Stimulated activated naive CD4-positive, alpha-beta T cell treated with Interleukin-2 at 50 U/mL for 16 hours (primary cell): ENCODE data around the gene KCNG4.

ENCODE experiments used
- DNase-seq: peaks from one replicate; lab custom pipeline; 2025; lab: John Stamatoyannopoulos, UW

The KCNG4 gene, protein sequence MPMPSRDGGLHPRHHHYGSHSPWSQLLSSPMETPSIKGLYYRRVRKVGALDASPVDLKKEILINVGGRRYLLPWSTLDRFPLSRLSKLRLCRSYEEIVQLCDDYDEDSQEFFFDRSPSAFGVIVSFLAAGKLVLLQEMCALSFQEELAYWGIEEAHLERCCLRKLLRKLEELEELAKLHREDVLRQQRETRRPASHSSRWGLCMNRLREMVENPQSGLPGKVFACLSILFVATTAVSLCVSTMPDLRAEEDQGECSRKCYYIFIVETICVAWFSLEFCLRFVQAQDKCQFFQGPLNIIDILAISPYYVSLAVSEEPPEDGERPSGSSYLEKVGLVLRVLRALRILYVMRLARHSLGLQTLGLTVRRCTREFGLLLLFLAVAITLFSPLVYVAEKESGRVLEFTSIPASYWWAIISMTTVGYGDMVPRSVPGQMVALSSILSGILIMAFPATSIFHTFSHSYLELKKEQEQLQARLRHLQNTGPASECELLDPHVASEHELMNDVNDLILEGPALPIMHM

DNA sequence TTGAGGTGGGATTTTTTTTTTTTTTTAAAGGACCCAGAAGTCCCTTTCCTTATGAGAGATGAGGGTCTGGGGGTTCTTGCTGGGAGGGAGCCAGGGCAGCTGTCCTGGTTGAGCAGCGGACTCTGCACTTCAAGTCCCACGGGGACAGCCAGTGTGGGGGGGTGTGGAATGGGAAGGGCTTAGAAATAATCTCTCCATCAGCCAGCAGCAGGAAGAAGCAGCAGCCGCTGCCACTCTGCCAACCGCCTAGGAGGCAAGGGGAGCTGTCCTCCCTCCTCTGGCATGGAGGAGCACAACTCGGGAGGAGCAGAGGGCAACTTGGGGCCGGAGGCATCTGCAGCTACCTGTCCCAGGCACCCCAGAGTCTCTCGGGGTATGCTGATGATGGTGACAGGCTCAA is at the start of gene KCNG4:
TSS of gene KCNG4 (minus strand) at position 104 of the 400 bp plus-strand sequence. CDS start 2,527 bp downstream, outside the sequence.
- no peak for DNase-seq

DNA sequence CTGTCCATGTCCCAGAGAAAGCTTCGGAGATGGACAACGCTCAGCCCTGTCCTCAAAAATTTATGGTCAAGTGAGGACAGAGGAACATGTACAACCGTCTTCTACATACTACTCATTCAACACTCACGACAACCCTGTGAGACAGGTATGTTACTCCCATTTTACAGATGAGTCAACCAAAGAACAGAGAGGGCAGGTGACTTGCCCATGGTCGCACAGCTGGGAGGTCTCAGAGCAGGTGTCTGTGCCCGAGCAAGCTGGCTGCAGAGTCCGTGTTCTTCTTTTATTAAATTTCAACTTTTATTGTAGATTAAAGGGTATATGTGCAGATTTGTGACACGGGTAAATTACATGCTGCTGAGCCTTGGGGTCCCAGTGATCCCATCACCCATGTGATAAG is 49.1 kb upstream of the KCNG4 start:
- no peak for DNase-seq

DNA sequence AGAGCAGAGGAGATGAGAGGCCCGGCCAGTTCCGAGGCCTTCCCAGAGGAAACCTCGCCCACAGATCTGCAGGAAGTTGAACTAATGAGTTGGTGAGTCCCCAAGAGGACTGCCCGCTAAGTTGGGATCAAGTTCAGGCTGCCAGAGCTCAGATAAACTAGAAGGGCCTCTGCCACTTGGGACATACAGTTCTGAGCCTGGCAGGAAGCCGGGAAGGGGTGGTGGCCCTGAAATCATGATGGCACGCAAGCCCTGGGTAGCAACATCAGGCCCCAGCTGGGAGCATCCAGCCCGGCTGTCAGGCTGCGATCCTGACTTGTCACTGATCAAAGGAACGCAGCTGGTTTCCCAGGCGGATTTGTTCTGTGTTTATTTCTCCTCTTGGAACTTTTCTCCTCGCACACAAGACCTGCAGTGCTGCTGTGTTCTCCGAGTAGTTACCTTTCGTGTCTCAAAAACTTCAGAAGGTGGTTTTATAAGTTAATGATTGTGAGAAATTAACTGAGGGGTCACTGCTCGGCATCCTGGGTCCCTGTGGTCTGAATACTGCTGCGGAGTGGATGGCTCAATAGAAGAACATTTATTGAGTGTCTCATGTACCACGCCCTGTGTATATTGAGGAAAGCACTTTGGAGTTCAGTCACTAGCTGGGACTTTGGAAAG is 46.9 kb upstream of the KCNG4 start:
- DNase-seq, result no peak

DNA sequence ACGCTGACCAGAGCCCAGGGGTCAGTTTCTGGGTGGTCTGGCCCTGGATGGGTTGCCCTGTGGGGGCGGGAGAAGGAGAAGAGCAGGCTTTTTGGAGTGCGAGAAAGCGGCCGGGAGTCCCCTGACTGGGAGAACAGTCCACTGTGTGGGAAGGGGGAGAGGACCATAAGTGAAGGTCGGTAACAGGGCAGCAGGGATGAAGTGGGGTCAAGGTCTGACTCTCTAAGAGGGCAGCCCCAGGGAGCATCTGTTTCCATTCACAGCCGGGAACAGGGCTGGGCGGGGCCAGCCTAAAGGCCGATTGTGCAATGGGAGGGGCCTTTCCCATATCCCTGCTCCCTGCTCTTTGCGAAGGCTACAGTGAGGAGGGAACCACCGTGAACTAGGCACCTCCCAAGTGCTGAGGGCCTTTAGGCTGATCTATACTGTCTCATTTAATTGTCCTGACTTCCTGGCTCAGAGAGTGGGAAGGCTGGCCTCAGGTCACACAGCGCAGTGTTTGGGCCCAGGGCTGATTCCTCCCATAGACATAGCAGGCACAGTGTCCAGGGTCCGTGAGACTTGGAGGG is 44.4 kb upstream of the KCNG4 start:
- no peak for DNase-seq

DNA sequence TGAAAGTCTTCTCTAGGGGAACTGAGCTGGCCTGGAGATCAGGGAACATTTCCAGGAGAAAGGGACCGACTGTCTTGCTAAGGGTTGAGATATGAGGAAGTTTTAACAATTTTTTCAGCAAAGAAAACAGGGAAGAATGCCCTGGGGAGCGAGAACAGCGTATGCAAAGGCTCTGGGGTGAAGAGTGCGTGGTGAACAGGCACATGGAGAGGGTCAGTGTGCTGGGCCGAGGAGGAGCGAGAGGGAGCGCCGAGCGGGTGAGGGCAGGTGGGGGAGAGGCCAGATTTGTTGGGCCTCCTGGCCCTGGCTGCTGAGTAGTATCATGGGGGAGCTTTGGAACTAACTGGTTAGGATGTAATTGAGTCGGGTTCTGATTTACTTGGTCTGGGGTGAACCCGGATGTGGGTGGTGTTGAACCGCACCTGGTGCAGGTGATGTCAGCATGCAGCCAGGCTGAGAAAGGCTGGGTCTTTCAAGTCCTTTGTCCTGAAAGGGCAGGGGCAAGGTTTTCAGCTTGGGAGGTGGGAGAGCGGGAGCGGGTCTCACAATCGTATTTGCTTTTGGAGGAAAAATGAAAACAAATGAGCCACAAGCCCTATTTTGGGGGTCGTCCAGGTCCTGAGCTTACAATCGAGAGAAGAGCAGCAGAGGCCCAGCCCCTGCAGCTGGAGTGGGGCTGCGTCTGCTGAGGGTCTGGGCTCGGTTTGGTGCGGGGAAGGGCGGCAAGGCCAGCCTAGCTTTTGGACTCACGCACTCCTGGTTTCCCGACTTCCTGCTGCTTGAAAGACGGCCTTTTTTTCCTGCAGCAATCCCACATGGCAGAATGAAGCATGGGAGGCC is 43.7 kb upstream of the KCNG4 start:
- no peak for DNase-seq

DNA sequence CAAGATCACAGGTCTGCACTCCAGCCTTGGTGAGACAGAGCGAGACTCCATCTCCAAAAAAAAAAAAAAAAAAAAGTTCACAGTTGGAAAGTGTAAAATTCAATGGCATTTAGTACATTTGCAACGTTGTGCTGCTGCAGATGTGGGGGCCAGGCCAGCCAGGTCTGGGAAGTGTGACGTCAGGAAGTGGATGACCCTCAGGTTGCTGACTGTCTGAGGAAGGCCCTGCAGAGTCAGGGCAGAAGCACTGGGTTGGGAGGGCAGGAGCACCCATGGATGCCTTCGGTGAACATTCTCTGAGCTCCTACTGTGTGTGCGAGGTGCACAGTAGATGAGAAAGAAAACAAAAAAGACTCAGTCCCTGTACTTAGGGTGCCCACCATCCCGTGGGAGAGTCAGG is 42.7 kb upstream of the KCNG4 start:
- no peak for DNase-seq

DNA sequence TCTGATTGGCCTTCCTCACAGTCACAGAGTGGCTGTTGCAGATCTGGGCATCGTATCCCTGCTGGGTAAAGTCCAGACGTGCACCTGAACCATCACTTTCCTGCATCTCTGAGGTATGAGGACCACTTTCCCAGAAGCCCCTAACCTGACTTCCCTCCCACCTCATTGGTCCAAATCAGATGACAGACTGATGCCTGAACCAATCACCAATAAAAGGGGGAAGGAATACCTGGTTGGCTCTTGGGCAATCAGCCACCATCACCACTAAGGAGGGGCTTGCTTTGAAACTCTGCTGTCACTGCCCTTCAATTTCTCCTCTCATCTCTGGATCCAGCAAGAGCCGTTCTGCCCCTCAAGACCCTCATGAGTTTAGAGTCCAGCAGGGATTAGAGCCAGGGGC is 41.3 kb upstream of the KCNG4 start:
- no peak for DNase-seq

DNA sequence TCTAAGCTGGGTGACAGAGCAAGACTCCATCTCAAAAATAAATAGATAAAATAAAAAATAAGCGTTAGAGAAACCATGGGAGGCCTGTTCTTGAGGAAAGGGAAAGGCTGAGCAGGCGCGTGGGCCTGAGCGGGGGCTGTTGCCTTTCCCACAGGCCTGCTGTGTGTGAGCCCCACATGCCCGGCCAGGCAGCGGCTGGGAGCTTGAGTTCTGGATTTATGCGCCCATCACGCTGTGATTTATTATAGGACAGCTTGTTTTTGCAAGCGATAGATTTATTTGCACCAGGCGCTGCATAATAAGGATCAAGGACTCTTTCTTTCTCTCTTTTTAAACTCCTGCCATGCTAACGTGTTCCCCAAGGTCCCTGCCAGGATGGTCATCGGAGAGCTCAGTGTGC is 40.1 kb upstream of the KCNG4 start:
- DNase-seq, result no peak

DNA sequence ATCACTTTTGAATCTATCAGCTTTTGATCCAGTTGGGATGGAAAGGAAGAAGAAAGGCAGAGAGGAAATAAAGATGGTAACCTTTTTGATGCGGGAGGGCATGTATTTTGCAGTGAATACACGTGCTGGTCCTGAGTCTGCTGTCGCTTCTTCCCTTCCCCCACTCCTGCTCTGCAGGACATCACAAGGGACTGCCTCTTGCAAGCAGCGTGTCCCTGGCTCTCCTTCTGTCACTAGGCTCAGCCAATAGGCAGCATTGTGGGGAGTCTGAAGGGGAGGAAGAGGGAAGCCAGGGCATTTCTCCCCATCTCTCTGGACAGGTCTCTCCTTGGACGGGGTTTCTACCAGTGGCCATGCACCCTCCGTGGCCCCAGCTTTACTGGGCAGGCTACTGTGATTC is 39.2 kb upstream of the KCNG4 start:
- no peak for DNase-seq

DNA sequence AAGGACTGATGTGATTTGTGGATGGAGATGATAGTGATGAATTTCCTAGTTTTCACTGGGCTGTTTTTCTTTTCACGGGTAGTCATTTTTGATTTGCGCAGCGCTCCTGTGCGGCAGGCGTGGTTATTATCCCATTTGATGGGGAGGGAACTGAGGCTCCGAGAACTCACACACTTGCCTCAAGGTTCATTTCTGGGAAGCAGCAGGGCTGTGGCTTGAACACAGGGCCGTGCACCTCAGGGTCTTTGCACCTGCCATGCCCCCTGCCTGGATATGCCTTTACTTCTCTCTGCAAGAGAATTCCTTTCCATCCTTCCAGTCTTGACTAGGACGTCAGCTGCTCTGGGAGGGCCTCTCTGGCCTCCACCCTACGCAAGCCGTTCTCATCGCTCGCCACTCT is 38.5 kb upstream of the KCNG4 start:
- DNase-seq, result no peak

DNA sequence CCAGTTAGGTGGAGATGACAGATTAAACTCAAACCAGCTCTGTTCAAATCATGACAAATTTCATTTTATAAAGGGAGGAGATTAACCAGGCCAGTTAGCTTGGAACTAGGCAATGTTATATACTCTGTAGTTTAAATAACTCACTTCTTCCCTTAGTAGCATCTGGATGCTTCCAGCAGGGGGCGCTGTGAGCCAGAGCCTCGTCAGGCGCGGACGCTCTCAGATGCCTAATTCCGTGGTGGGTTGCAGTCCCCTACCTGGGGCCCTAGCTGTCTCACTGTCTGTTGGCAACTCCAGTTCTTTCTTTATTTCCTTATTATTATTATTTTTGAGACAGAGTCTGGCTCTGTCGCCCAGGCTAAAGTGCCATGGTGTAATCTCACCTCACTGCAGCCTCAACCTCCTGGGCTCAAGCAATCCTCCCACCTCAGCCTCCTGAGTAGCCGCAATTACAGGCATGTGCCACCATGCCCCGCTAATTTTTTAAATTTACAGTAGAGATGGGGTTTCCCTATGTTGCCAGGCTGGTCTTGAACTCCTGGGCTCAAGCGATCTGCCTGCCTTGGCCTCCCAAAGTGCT is 37.5 kb upstream of the KCNG4 start:
- DNase-seq, result peak; percentile 47

DNA sequence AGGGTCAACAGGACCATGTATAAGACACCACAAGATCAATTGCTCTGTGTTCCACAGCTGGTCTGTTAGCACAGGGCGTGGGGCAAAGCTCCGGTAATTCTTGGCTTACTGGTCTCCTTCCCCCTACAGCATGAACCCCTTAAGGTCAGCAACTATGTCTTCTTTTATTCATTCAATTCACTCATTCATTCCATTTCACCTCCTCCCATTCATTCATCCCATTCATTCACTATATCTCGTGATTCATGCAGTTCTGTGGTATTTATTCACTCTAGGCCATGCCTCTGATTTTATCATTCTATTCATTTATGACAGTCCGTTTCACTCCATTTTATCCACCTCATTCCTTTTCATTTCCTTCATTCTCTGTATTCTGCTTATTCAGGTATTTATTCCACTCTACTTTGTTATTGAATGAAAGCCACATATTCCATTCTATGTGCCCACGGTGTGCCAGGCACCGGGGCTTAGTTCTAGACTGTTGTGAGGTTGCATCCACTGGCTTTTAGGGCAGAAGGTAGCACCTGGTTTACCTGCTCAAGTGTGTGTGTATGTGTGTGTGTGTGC is 35.9 kb upstream of the KCNG4 start:
- DNase-seq, result no peak

DNA sequence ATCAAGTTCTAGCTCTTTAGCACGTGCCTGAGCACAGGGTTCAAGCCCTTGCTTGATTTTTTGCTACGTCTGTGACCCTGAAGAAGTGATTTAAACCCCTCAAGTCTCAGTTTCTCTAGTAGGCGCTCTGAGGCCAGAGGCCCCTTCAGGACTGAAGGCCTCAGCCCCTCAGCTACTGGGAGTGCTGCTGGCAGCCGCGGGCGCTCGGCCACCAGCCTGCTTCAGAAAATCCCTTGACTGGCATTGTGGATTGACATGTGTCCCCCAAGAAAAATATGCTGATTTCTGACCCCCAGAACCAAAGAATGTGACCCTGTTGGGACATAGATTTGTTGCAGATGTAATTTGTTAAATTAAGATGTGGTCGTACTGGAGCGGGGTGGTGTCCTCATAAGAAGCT is 34.7 kb upstream of the KCNG4 start:
- DNase-seq, result no peak

DNA sequence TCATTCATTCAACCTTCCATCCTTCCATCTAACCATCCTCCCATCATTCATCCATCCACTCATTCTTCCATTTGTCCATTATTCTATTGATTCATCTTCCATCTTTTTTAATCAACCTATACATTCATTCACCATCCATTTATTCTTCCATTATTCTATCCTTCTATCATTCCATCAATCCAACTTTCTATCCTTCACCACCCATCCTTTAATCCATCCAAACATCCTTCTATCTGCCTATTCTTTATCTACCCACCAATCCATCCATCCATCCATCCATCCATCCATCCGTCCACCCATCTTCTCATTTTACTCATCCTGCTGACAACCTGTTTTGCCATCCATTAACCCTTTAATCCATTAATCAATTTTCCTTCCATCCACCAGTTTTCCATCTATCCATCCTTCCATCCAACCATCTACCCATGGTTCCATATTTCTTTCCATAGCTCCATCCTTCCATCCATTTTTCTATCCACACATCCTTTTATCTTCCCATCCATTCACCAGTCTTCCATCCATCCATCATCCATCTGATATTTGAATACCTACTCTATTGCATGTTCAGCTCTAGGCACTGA is 33.0 kb upstream of the KCNG4 start:
- DNase-seq, result no peak

DNA sequence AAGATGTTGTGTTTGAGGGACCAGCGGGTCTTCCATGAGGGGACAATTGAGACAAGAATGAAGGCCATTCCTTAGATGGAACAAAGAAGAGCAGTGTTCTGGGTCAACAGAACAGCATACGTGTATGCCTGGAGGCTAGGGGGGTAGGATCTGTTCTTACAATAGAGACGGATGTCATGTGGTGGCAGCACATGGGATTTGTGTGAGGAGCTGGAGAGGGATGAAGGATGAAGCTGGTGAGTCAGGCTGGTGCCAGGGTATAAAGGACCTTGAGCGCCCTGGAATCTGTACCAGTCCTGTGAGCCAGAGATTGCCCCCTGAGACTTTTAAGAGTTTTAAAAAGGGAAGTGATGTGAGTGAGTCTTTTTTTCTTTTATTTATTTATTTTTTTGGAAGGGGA is 32.1 kb upstream of the KCNG4 start:
- no peak for DNase-seq

DNA sequence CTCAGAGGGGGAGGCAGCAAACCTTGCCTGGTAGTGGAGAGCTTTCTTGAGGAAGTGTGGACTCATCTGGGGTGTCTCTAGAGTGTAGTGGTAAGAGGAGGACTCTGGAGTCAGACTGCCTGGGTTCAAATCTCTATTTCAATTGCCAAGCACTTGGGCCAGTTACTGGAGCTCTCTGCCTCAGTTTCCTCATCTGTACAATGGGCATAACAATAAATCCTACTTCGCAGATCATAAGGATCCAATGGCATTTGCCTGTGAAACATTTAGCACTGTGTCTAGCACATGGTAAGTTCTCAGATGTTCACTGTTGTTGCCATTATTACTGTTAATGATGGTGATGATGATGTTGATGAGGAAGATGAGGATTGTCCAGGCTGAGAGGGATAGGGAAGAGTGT is 31.2 kb upstream of the KCNG4 start:
- no peak for DNase-seq

DNA sequence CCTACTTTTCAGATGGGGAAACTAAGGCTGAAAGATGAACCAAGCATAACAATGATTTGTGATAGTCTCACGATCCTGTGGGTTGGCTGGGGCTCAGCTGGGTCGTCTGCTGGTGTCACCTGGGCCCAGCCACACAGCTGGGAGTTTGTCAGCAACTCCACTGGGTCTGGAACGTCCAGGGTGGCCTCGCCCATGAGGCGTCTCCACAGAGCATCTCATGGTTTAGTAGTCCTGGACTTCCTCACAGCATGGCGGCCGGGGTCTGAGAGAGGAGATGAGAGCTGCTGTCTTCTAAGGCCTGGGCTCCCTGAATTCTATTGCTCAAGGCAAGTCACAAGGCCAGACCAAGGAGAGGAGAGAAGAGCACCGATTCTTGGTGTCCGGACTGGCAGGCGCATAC is 30.7 kb upstream of the KCNG4 start:
- no peak for DNase-seq

DNA sequence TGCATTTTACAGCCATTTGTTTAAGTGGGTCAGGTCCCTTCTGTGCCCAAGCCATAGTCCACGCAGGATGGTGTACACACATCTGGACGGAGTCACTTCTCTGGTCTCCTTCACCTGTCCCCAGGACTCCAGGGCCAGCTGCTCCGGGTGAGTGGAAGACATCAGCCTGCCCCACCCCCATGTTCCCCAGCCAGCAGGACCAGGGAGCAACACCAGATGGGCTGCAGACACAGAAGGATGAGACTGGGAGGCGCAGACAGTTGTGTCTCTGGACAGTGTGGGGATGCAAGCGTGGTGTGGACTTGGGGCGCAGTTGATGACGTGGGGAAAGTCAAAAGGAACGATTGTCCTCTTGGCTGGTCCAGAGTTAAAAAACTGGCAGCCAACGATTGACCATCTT is 30.3 kb upstream of the KCNG4 start:
- DNase-seq, result no peak

DNA sequence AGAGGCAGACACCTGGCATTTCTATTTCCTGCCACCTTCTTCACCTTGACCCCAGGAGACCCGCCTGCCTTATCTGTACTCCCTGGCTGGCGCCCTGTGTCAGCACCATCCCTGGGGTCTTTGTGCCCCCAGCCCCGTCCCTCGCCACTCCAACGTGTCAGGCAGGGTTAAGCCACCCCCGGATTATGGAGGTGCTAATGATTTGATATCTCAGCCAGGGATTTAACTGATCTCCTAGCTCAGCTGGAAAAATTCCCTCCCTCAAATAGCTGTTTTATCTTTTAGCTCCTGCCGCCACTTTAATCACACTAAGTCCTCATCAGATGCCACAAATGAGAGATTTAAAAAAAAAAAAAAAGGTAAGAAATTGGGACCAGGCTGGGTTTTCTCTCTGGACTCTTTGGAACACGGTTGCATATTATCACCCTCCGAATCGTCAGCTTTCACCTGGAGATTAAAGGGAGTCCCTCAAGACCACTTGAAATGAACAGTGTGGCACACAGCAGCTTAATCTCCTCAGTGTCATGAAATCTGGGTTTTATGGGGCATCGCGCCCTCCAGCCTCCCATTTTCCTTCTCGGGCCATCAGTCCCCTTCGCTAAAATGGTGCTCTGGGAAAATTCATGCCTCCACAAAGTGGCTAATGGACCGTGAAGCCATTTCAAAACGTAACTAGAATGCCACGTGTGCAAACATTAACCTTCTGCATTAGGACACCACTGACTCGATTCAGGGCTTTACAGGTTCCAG is 28.7 kb upstream of the KCNG4 start:
- DNase-seq, result no peak

DNA sequence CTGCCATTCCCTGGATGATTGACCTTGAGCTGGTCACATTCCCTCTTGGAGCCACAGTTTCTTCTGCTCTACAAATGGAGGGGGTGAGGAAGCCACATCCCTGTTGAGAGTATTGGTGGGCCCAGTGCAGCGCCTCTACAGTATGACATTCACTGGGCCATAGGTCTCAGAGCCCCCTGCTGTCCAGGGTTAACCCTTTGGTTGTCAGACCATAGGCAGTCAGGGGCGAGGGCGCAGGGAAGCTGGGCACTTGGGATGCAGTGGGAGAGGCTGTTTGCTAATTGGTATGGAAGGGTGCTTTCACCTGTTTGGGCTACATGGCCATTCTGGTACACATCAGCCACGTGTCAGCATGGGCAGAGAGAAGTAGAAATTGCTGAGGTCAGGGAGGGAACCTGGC is 27.6 kb upstream of the KCNG4 start:
- DNase-seq, result no peak
